Hepatic stellate cell (primary cell): ENCODE results near the gene SLC35F3.
"Not testable (repeated sequence)": the region's sequence is repeated elsewhere in the genome, so short reads cannot be mapped to it uniquely, and the experiment has no call there.

Experiments
- DNase-seq: peaks from one replicate; pipeline ENCODE4 v3.0.0; 2011; ENCODE audit warnings: low spot score

Gene SLC35F3

GRCh38 chr1:234199476-234200127 lies 295.1 kb downstream of the SLC35F3 start:
- DNase-seq, result no peak

- DNase-seq, result no peak
These were observed 296.1 kb downstream of the SLC35F3 start for GRCh38 chr1:234200566-234200965.

- DNase-seq, result no peak
These were observed 297.1 kb downstream of the SLC35F3 start for GRCh38 chr1:234201600-234201999.

GRCh38 chr1:234205966-234206365 lies 301.5 kb downstream of the SLC35F3 start:
- no peak for DNase-seq

- no peak for DNase-seq
These were observed 302.3 kb downstream of the SLC35F3 start for GRCh38 chr1:234206651-234207284.

- no peak for DNase-seq
These were observed 303.9 kb downstream of the SLC35F3 start for GRCh38 chr1:234208351-234208750.

GRCh38 chr1:234208791-234209190 lies 304.3 kb downstream of the SLC35F3 start:
- DNase-seq, result no peak

- not testable (repeated sequence) for DNase-seq
These were observed 306.0 kb downstream of the SLC35F3 start for GRCh38 chr1:234210429-234210828.

- not testable (repeated sequence) for DNase-seq
These were observed 307.4 kb downstream of the SLC35F3 start for GRCh38 chr1:234211855-234212254.

GRCh38 chr1:234212764-234213657 lies 308.5 kb downstream of the SLC35F3 start:
- DNase-seq, result no peak

GRCh38 chr1:234213658-234214128 lies 309.2 kb downstream of the SLC35F3 start:
- DNase-seq, result no peak

- no peak for DNase-seq
These were observed 309.8 kb downstream of the SLC35F3 start for GRCh38 chr1:234214129-234214910.

- DNase-seq, result no peak
These were observed 310.7 kb downstream of the SLC35F3 start for GRCh38 chr1:234214911-234215892.

- no peak for DNase-seq
These were observed 311.7 kb downstream of the SLC35F3 start for GRCh38 chr1:234216116-234216703.

GRCh38 chr1:234217316-234217840 lies 312.9 kb downstream of the SLC35F3 start:
- DNase-seq, result no peak

GRCh38 chr1:234218078-234218477 lies 313.6 kb downstream of the SLC35F3 start:
- DNase-seq, result no peak

- DNase-seq, result no peak
These were observed 315.2 kb downstream of the SLC35F3 start for GRCh38 chr1:234219711-234220110.

- DNase-seq, result no peak
These were observed 317.1 kb downstream of the SLC35F3 start for GRCh38 chr1:234221601-234222000.

GRCh38 chr1:234222561-234223280 lies 318.2 kb downstream of the SLC35F3 start:
- DNase-seq, result no peak
